HK-2 (cell line): ENCODE results near the gene KATNB1.
"Not testable (repeated sequence)": the region's sequence is repeated elsewhere in the genome, so short reads cannot be mapped to it uniquely, and the experiment has no call there.

ENCODE experiments used
- DNase-seq: peaks from one replicate; pipeline ENCODE4 v3.0.0-alpha.2; 2018; ENCODE audit not compliant: unreplicated experiment

Gene KATNB1

GRCh38 chr16:57791893-57792461 lies 56.4 kb downstream of the KATNB1 start:
- DNase-seq: no peak

DNA sequence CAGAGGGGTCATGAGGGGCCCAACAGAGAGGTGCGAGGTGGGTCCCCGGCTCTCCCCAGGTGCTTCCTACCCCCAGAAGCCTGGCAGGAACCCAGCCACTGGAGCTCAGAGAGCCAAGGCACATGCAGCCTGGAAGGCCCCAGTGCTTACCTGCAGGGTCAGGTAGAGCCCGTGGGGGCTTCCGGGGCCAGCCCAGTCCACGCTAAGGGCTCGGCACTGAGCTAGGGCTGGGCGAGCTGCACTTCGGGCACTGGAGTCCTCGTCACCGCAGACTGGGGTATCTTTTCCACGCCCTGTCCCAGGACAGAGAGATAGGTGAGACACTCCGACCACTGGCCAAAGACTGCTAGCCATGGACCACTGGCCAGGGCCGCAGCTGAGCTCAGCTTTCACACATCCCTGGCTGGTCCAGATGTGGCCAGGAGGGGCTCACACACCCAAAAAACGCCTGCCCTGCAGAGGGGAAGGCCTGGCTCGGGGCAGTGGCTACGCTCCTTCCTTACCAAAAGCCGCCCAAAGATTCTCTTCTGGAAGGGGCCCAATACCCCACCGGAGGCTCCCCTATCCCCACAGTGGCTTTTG lies 59.4 kb downstream of the KATNB1 start:
- no peak for DNase-seq

- DNase-seq: peak; percentile 78
Measured at GRCh38 chr16:57795431-57795878, 59.9 kb downstream of the KATNB1 start.

DNA sequence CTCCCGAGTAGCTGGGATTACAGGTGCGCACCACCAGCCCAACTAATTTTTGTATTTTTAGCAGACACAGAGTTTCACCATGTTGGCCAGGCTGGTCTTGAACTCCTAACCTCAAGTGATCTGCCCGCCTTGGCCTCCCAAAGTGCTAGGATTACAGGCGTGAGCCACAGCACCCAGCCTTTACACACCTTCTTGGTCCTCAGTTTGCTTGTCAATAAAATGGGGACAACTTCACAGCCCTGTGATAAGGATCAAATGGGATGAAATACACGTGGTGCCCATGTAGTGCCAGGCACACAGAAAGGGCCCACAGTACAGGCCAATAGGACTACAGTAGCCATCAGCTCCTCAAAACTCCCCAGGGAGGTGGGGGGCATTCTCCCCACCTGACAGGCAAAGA lies 60.4 kb downstream of the KATNB1 start:
- DNase-seq: not testable (repeated sequence)

- DNase-seq: peak; percentile 35
Measured at GRCh38 chr16:57797216-57797525, 61.6 kb downstream of the KATNB1 start.

DNA sequence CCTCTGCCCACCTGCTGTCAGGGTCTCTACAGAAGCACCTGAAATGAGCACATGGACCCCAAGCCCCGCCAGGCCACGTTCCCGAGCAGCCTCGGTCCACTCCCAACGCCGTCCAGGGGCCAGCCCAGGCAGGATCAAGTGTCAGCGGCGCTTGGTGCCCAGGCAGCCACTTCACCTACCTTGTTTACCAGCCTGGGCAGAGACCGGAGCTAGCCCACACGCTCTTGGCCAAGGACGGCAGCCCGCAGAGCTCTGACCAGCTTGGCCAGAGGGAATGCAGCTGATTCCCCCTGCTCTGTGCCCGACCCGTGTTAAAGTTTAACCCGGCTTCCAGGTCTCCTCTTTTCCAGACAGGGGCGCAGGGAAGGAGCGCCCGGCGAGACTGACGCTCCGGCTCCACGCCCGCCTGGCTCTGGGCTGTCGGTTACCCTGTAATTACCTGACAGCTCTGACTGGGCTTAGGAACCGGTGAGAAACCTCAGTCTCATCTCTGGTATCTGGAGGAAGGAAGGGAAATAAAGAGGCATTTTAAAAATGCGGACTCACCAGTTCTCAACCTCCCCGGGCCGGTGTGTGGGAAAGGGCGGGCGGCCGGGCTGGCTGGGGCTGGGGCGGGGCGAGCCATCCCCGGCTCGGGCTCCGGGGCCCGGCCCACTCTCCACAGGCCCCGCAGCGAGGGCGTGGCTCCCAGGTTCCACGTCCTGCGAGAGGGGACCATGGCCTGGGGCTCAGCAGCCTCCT lies 62.1 kb downstream of the KATNB1 start:
- peak; percentile 86 for DNase-seq

DNA sequence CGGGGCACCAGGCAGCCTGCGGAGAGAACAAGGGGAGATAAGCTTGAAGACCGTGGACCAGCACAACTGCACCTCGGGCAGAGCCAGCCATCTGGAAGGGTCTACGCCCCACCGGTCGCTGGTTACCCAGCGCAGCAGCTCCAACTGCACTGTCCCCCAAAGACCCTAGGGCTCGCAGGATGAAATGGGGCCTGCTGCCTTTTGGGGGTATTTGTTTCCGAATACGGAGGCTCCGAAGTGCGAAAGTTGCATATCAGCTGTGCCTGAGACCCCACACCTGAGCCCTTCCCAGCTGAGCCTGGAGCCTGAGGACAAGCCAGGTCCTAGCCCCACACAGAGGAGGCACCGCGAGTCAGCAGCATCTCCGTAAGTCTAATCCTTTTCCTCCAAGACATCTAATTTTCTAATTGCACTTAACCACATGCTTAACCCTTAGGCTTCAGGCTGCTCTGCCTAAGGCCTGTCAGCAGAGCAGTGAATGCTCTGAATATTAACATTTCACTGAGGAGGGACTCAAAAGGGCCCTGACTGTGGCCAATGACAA lies 62.8 kb downstream of the KATNB1 start:
- no peak for DNase-seq

GRCh38 chr16:57798953-57799599 lies 63.5 kb downstream of the KATNB1 start:
- DNase-seq: no peak

GRCh38 chr16:57799600-57800199 lies 64.1 kb downstream of the KATNB1 start:
- no peak for DNase-seq

DNA sequence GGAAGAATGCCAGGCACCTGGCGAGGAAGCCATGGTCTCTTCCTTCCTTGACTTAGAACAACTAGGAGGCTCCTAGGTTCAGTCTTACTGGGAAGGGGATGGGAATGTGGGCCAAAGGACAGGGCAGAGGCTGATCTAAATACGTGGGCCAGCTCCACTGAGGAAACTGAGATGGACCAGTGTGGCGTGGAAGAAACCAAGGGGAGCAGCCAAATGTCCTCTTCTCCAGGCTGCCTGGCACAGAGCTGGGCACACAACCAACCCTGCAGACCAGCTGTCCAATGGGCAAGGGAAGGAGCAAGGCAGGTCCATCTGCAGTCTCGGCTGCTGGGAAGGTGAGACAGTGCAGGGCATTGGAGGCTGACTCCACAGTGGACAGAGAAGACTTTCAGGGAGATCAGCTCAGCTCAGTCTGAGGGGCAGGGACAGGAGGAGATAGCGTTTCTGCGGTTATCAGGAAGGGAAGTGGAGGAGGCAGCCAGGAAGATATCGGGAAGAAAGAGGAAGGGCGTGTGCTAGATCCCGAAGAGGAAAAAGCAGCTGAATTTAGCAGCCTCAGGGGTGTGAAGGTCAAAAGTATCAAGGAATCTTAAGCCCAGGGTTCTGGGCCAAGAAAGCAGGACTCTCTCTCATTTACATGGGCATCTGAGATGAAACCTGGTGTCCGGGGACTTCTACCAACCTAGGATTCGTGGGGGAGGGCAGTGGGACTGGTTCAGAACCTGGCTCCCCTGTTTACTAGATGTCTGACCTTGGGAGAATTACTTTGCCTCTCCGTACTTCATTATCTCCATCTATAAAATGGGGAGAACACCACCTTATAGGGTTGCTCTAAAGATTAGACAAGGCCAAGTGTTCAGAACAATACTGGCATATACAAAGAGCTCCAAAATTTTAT lies 64.9 kb downstream of the KATNB1 start:
- DNase-seq: no peak

GRCh38 chr16:57801098-57801808 lies 65.7 kb downstream of the KATNB1 start:
- peak; percentile 70 for DNase-seq

- peak; percentile 69 for DNase-seq
Measured at GRCh38 chr16:57801809-57802340, 66.3 kb downstream of the KATNB1 start.

DNA sequence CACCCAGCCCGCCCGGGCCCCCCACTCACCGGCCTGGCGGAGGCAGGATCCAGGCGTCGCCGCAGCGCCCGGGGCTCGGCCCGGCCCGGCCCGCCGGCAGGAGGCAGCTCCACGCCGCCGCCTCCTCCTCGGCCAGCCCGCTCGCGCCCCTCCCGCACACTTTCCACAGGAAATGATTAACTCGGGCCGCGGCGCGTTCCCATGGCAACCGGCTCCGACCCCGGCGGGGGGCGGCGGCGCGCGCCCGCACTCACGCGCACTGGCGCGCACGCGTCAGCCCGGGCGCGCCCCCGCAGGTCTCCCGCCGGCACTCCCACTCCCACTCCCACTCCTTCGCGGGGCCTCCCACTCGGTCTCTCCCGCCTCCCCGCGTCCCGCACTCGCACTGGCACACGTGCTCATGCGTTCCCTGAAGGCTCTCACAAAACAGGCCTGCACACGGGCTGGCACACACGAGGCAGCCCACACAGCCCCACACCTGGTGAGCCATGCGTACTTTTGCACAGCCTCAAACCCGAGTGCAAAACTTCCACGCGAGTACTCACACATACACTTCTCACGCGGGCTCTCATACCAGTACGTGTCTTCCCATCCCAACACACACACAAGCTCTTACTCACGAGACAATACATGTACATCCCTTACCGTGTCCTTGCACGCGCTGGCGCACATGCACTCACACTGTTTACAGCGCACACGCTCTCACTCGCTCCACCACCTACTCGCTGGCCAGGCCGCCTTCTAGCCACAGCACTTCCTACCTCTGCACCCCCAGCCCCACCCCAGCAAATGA lies 67.0 kb downstream of the KATNB1 start, which contains the start of gene KIFC3:
Gene KIFC3 (minus strand): TSS at position 151 of the 793 bp plus-strand sequence. CDS start 4,248 bp downstream, outside the sequence.
- DNase-seq: peak; percentile 76

DNA sequence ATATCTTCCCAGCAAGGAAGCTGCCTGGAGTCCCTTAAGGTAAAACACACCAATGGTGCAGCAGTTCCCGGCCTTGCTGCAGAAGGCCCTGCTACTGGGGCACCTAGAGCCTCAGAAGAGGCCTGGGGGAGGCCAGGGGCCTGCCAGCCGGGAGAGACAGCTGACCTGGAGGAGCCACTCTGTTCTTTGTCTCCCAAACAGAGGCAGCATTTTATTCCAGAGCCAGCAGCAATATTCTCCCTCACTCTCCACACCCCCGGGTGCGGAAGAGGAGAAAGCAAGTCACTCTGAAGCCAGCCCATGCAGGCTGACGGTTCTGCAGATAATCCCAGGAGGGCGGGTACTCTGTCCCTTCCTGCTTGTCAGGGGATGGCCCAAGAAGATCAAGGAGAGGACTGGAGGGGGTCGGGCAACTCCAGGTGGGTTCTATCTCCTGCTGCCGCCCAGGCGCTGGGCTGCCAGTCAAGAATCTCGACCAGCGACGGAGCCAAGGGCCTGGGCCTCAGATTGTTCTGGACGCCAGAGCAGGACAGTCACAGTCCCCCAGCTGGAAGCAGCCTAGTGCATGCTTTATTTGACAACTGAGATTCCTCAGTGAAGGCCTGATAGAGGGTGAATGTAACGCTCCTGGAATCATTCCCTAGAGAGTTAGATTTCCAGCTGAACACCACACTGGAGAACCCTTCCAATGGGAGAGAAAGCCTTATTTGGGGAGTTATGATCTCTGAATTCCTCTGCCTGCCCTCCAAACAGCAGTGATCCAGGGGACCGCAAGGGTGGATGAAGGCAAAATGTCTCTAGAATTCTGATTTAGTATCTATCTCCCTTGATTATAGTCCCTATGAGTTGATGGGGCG lies 67.8 kb downstream of the KATNB1 start:
- DNase-seq: no peak

- no peak for DNase-seq
Measured at GRCh38 chr16:57804111-57804837, 68.7 kb downstream of the KATNB1 start.

DNA sequence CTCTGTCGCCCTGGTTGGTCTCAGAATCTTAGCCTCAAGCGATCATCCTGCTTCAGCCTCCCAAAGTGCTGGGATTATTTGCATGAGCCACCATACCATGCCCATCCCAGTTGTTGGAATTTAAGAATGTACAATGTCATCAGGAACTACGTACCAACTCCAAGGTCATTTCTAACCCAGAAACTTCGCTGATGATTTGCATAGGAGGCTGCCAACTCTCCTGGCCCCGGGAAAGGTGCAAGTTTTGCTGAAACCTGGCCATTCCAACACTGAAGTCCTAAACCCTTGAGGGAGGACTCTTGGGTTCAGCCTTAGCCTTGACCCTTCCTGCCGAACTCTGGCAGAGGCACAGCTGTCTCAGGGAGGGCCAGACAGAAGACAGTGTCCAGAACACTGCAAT lies 69.6 kb downstream of the KATNB1 start:
- DNase-seq: no peak
